Measurements from ENCODE around the gene GPR17.

Gene GPR17

GRCh38 chr2:127619203-127619590, 26.8 kb upstream of the GPR17 start:
- no peak for TF ChIP-seq CTCF (IDR thresholded peaks at IDR 0.05; ENCODE audit: insufficient read depth, low read length, missing control alignments)
- no peak overlapping the region for H3K4me3 ChIP-seq (ENCODE audit: low read depth, low read length)
- DNase-seq (ENCODE audit: low read depth, low spot score), result no peak
- POLR2A ChIA-PET, result no interaction called here
- CTCF ChIA-PET, result interaction anchor here (1.4 kb wide), 1 partner anchor 28 kb away, joined by 4 read pairs; no protein-coding TSS in a partner anchor

- TF ChIP-seq CTCF (IDR thresholded peaks at IDR 0.05; ENCODE audit: insufficient read depth, low read length, missing control alignments), result no peak
- ChIA-PET CTCF (interaction anchor here (0.9 kb wide), 1 partner anchor 30 kb away, joined by 3 read pairs; no protein-coding TSS in a partner anchor), POLR2A (no interaction called here)
- no peak for DNase-seq (ENCODE audit: low read depth, low spot score)
- no peak overlapping the region for H3K4me3 ChIP-seq (ENCODE audit: low read depth, low read length)
Measured at GRCh38 chr2:127619877-127620705, 25.9 kb upstream of the GPR17 start.

- CTCF ChIA-PET, result interaction anchor here (0.9 kb wide), 1 partner anchor 29 kb away, joined by 3 read pairs; no protein-coding TSS in a partner anchor
- DNase-seq (ENCODE audit: low read depth, low spot score), result no peak
- POLR2A ChIA-PET, result no interaction called here
- H3K4me3 ChIP-seq (ENCODE audit: low read depth, low read length), result no peak overlapping the region
- TF ChIP-seq CTCF (IDR thresholded peaks at IDR 0.05; ENCODE audit: insufficient read depth, low read length, missing control alignments), result no peak
Measured at GRCh38 chr2:127620866-127621265, 25.1 kb upstream of the GPR17 start.

GRCh38 chr2:127621981-127622431, 23.9 kb upstream of the GPR17 start:
- no peak overlapping the region for H3K4me3 ChIP-seq (ENCODE audit: low read depth, low read length)
- TF ChIP-seq CTCF (IDR thresholded peaks at IDR 0.05; ENCODE audit: insufficient read depth, low read length, missing control alignments), result no peak
- DNase-seq (ENCODE audit: low read depth, low spot score), result no peak
- ChIA-PET POLR2A (no interaction called here), CTCF (no interaction called here)

GRCh38 chr2:127622561-127623387, 23.2 kb upstream of the GPR17 start:
- ChIA-PET CTCF (no interaction called here), POLR2A (interaction anchor here (0.8 kb wide), 1 partner anchor 114 kb away, joined by 3 read pairs; no protein-coding TSS in a partner anchor)
- H3K4me3 ChIP-seq (ENCODE audit: low read depth, low read length), result no peak overlapping the region
- TF ChIP-seq CTCF (IDR thresholded peaks at IDR 0.05; ENCODE audit: insufficient read depth, low read length, missing control alignments), result no peak
- no peak for DNase-seq (ENCODE audit: low read depth, low spot score)

Data from AG04449 (cell line).